GM21526 (cell line): ENCODE data around the gene KIF24.
"Not testable (repeated sequence)": the region's sequence is repeated elsewhere in the genome, so short reads cannot be mapped to it uniquely, and the experiment has no call there.

Source experiments
- ATAC-seq: cut with Tn5 transposase; IDR thresholded peaks from one replicate; pipeline ENCODE4 v1.9.1; 2021; ENCODE audit warnings: moderate library complexity; ENCODE audit not compliant: unreplicated experiment, low FRiP score

The KIF24 gene

GRCh38 chr9:34328500-34328986, 525 bp downstream of the KIF24 start:
- ATAC-seq = no peak

GRCh38 chr9:34326690-34327089, 2.4 kb downstream of the KIF24 start:
- ATAC-seq = no peak

- no peak for ATAC-seq
Observed at GRCh38 chr9:34322899-34323591, 6.0 kb downstream of the KIF24 start.

GRCh38 chr9:34321451-34321850, 7.6 kb downstream of the KIF24 start:
- no peak for ATAC-seq

GRCh38 chr9:34318163-34318790, 10.8 kb downstream of the KIF24 start:
- ATAC-seq = no peak

GRCh38 chr9:34317436-34317835, 11.6 kb downstream of the KIF24 start:
- ATAC-seq = no peak

- no peak for ATAC-seq
Observed at GRCh38 chr9:34311499-34312185, 17.4 kb downstream of the KIF24 start.

- no peak for ATAC-seq
Observed at GRCh38 chr9:34310215-34310614, 18.9 kb downstream of the KIF24 start.

- ATAC-seq = not testable (repeated sequence)
Observed at GRCh38 chr9:34308316-34308715, 20.8 kb downstream of the KIF24 start.

GRCh38 chr9:34301064-34301463, 28.0 kb downstream of the KIF24 start:
- not testable (repeated sequence) for ATAC-seq

GRCh38 chr9:34292552-34292951, 36.5 kb downstream of the KIF24 start:
- ATAC-seq = no peak

- no peak for ATAC-seq
Observed at GRCh38 chr9:34291423-34291822, 37.6 kb downstream of the KIF24 start.

GRCh38 chr9:34291023-34291422, 38.0 kb downstream of the KIF24 start:
- no peak for ATAC-seq

GRCh38 chr9:34289159-34289558, 39.9 kb downstream of the KIF24 start:
- no peak for ATAC-seq

- no peak for ATAC-seq
Observed at GRCh38 chr9:34282096-34282495, 47.0 kb downstream of the KIF24 start.

GRCh38 chr9:34279411-34279810, 49.7 kb downstream of the KIF24 start:
- ATAC-seq = no peak
